GM23248 (cell line): Measurements from ENCODE around the gene SLC4A1AP.

Experiments used
- EZH2 ChIP-seq: fragments of 200-600 bp; sonication (generic); IDR thresholded peaks from 2 replicates; pipeline ENCODE4 v1.6.1; 2018; ENCODE audit warnings: antibody characterized with exemption, mild to moderate bottlenecking; ENCODE audit not compliant: insufficient read depth, poor library complexity, severe bottlenecking
- EZH2phosphoT487 ChIP-seq: fragments of 200-600 bp; sonication (generic); IDR thresholded peaks from 2 replicates; pipeline ENCODE4 v1.6.1; 2018; ENCODE audit warnings: antibody characterized with exemption, moderate library complexity, mild to moderate bottlenecking, low read depth; ENCODE audit not compliant: insufficient read depth

- TF ChIP-seq EZH2phosphoT487 (no peak), EZH2 (no peak)
These were observed 48.1 kb downstream of the SLC4A1AP start for GRCh38 chr2:27711804-27712203.
